ENCODE data around the gene PHACTR1. TPM values are rescaled to one million over a fixed set of nuclear protein-coding genes. Genes with fewer than 3 reads are reported as not detected.
"Not testable (repeated sequence)": the region's sequence is repeated elsewhere in the genome, so short reads cannot be mapped to it uniquely, and the experiment has no call there.

PHACTR1 gene
- polyA plus RNA-seq, 3 donors: 6.1 to 26.9 (median 7.6) TPM

- Mint-ChIP-seq H3K27ac (no peak overlapping the region), H3K36me3 (no peaks in the 10 kb centered on the region), H3K4me1 (no peaks in the 10 kb centered on the region), H3K9me3 (peaks cover 0 to 9% (median 5%) of the 10 kb centered on the region in 7 donors), H3K27me3 (ENCODE audit: low read depth in 3 of 3) (no peaks in the 10 kb centered on the region), H3K4me3 (no peak overlapping the region)
- Histone ChIP-seq H3K4me3 (replicated peaks in 1 of 3; ENCODE audit: low read depth in 2 of 3, low read length in 3 of 3) (no peak overlapping the region), H3K79me2 (ENCODE audit: insufficient read depth, low read length) (no peaks in the 10 kb centered on the region), H3K27ac (ENCODE audit: low read depth in 1 of 2, low read length in 2 of 2) (no peak overlapping the region), H2AFZ (ENCODE audit: insufficient read depth, low read depth, low read length, poor library complexity, severe bottlenecking) (no peak overlapping the region), H3K4me2 (replicated peaks; ENCODE audit: extremely low read depth, low read length, poor library complexity, severe bottlenecking) (no peak overlapping the region), H3K9ac (ENCODE audit: insufficient read depth, low read length, poor library complexity, severe bottlenecking) (no peak overlapping the region), H4K20me1 (ENCODE audit: insufficient read depth, low read length) (no peaks in the 10 kb centered on the region), H3K27me3 (ENCODE audit: control insufficient read depth in 2 of 2, insufficient read depth in 2 of 2, low read length in 2 of 2) (no peaks in the 10 kb centered on the region), H3K9me3 (replicated peaks in 1 of 2; ENCODE audit: control insufficient read depth in 1 of 2, insufficient read depth in 1 of 2, low read length in 2 of 2) (peaks cover 0 to 6% of the 10 kb centered on the region in 2 donors), H3K4me1 (ENCODE audit: control insufficient read depth in 1 of 2, insufficient read depth in 2 of 2, low read length in 2 of 2) (no peaks in the 10 kb centered on the region), H3K36me3 (replicated peaks in 1 of 2; ENCODE audit: control insufficient read depth in 1 of 2, insufficient read depth in 2 of 2, low read length in 2 of 2) (no peaks in the 10 kb centered on the region)
- WGBS (ENCODE audit: insufficient coverage): 60% methylated on average over 1 of the region's 1 CpG
- TF ChIP-seq CTCF (IDR thresholded peaks at IDR 0.05): no peak
- intact Hi-C loops (cut with micrococcal nuclease): no loop called here
- no peak for DNase-seq
These were observed 526.0 kb downstream of the PHACTR1 start for GRCh38 chr6:13242590-13242989.

GRCh38 chr6:13243033-13243432, 526.5 kb downstream of the PHACTR1 start:
- H3K4me3 Mint-ChIP-seq: no peak overlapping the region
- no peaks in the 10 kb centered on the region for H3K79me2 ChIP-seq (ENCODE audit: insufficient read depth, low read length)
- H3K36me3 ChIP-seq (replicated peaks in 1 of 2; ENCODE audit: control insufficient read depth in 1 of 2, insufficient read depth in 2 of 2, low read length in 2 of 2): no peaks in the 10 kb centered on the region
- no peaks in the 10 kb centered on the region for H3K27me3 Mint-ChIP-seq (ENCODE audit: low read depth in 3 of 3)
- H3K4me3 ChIP-seq (replicated peaks in 1 of 3; ENCODE audit: low read depth in 2 of 3, low read length in 3 of 3): no peak overlapping the region
- DNase-seq: no peak
- no CpG with 5 or more reads among the region's 1 CpG for WGBS (ENCODE audit: insufficient coverage)
- no peaks in the 10 kb centered on the region for H3K4me1 ChIP-seq (ENCODE audit: control insufficient read depth in 1 of 2, insufficient read depth in 2 of 2, low read length in 2 of 2)
- no peaks in the 10 kb centered on the region for H3K27me3 ChIP-seq (ENCODE audit: control insufficient read depth in 2 of 2, insufficient read depth in 2 of 2, low read length in 2 of 2)
- TF ChIP-seq CTCF (IDR thresholded peaks at IDR 0.05): no peak
- no peak overlapping the region for H3K4me2 ChIP-seq (replicated peaks; ENCODE audit: extremely low read depth, low read length, poor library complexity, severe bottlenecking)
- peaks cover 0 to 6% of the 10 kb centered on the region in 2 donors for H3K9me3 ChIP-seq (replicated peaks in 1 of 2; ENCODE audit: control insufficient read depth in 1 of 2, insufficient read depth in 1 of 2, low read length in 2 of 2)
- intact Hi-C loops (cut with micrococcal nuclease): no loop called here
- no peaks in the 10 kb centered on the region for H3K4me1 Mint-ChIP-seq
- peaks cover 0 to 9% (median 5%) of the 10 kb centered on the region in 7 donors for H3K9me3 Mint-ChIP-seq
- H4K20me1 ChIP-seq (ENCODE audit: insufficient read depth, low read length): no peaks in the 10 kb centered on the region
- no peak overlapping the region for H3K27ac Mint-ChIP-seq
- H3K9ac ChIP-seq (ENCODE audit: insufficient read depth, low read length, poor library complexity, severe bottlenecking): no peak overlapping the region
- H3K36me3 Mint-ChIP-seq: no peaks in the 10 kb centered on the region
- no peak overlapping the region for H2AFZ ChIP-seq (ENCODE audit: insufficient read depth, low read depth, low read length, poor library complexity, severe bottlenecking)
- H3K27ac ChIP-seq (ENCODE audit: low read depth in 1 of 2, low read length in 2 of 2): no peak overlapping the region

GRCh38 chr6:13243745-13244144, 527.2 kb downstream of the PHACTR1 start:
- H3K4me1 ChIP-seq (ENCODE audit: control insufficient read depth in 1 of 2, insufficient read depth in 2 of 2, low read length in 2 of 2); H3K27me3 Mint-ChIP-seq (ENCODE audit: low read depth in 3 of 3); H3K4me1 Mint-ChIP-seq; H3K79me2 ChIP-seq (ENCODE audit: insufficient read depth, low read length); H3K4me3 ChIP-seq (replicated peaks in 1 of 3; ENCODE audit: low read depth in 2 of 3, low read length in 3 of 3); H2AFZ ChIP-seq (ENCODE audit: insufficient read depth, low read depth, low read length, poor library complexity, severe bottlenecking); H4K20me1 ChIP-seq (ENCODE audit: insufficient read depth, low read length); H3K9me3 Mint-ChIP-seq; H3K27me3 ChIP-seq (ENCODE audit: control insufficient read depth in 2 of 2, insufficient read depth in 2 of 2, low read length in 2 of 2); H3K9me3 ChIP-seq (replicated peaks in 1 of 2; ENCODE audit: control insufficient read depth in 1 of 2, insufficient read depth in 1 of 2, low read length in 2 of 2); H3K4me2 ChIP-seq (replicated peaks; ENCODE audit: extremely low read depth, low read length, poor library complexity, severe bottlenecking); H3K27ac Mint-ChIP-seq; H3K9ac ChIP-seq (ENCODE audit: insufficient read depth, low read length, poor library complexity, severe bottlenecking); H3K4me3 Mint-ChIP-seq; H3K36me3 ChIP-seq (replicated peaks in 1 of 2; ENCODE audit: control insufficient read depth in 1 of 2, insufficient read depth in 2 of 2, low read length in 2 of 2); intact Hi-C loops (cut with micrococcal nuclease); H3K36me3 Mint-ChIP-seq; DNase-seq; H3K27ac ChIP-seq (ENCODE audit: low read depth in 1 of 2, low read length in 2 of 2): not testable (repeated sequence)
- WGBS (ENCODE audit: insufficient coverage): no CpG with 5 or more reads among the region's 5 CpGs

All from CD14-positive monocyte (primary cell).